HCT116 (cell line): ENCODE data around the gene SOWAHB.

Experiments used
- CTCF ChIP-seq, 3 experiments: fragments of 200-600 bp in 1 of 3; sonication (generic) in 1 of 3; IDR thresholded peaks in 2 of 3; conservative IDR thresholded peaks in 1 of 3; 2 replicates each; pipeline ENCODE4 v1.5.1; 2012 to 2017; ENCODE audit warnings: low read depth in 2 of 3, low read length in 2 of 3, antibody characterized with exemption in 1 of 3, borderline replicate concordance in 1 of 3, control low read depth in 1 of 3, mild to moderate bottlenecking in 1 of 3, mixed read lengths in 1 of 3, mixed run types in 1 of 3, moderate library complexity in 1 of 3; ENCODE audit not compliant: insufficient read depth in 1 of 3
- JUND ChIP-seq: IDR thresholded peaks from 2 replicates; pipeline ENCODE4 v1.6.1; 2012
- SIN3A ChIP-seq: IDR thresholded peaks from 2 replicates; pipeline ENCODE4 v1.6.1; 2012; ENCODE audit warnings: low read depth
- YY1 ChIP-seq: IDR thresholded peaks from 2 replicates; pipeline ENCODE4 v1.6.1; 2011; ENCODE audit warnings: low read length, low read depth, moderate library complexity, mild to moderate bottlenecking; ENCODE audit not compliant: insufficient replicate concordance; ENCODE audit errors: extremely low read depth

- TF ChIP-seq CTCF (IDR thresholded peaks at IDR 0.05 in 2 of 3, conservative IDR thresholded peaks at IDR 0.05 in 1 of 3; ENCODE audit: borderline replicate concordance in 1 of 3, insufficient read depth in 1 of 3, low read depth in 2 of 3, low read length in 2 of 3): no peak
- no peak for TF ChIP-seq JUND
- no peak for TF ChIP-seq SIN3A
- no peak for TF ChIP-seq YY1
Observed at GRCh38 chr4:76898385-76898692, 395 bp upstream of the SOWAHB start.
